Activated gamma-delta T cell (primary cell): ENCODE results near the gene GABRB1.

Experiments
- DNase-seq: peaks from one replicate; lab custom pipeline; 2025; lab: John Stamatoyannopoulos, UW

Gene GABRB1

DNA sequence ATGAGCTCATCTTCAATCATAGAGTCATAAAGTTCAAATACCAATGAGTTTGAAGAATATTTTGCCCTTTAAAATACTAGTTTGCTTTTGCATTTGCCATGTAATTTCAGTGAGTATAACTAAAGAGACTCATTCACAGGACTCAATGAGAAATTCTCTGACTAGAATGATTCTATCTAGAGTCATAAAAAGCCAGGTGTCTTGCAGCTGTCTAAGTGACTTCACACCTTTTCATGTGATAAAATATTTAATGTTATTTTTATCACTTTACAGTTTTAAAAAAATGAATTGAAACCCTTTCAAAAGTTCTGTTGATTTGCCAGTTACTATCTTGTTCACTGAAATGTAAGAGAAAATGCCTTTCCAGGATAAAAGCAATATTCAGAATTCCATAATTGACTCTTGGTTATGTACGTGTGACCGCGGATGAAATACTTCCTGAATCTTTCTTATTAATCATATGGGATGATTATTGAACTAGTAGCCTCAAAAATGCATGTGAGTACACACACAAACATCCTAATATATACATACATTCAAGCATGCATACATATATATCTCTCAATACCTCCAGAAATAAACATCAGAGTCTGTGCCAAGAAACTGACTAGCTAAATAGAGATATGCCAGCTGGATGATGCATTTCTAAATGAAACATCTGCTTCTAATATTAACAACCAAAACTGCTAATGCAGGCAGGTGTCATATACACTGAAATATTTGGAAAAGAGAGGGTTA lies 87.0 kb downstream of the GABRB1 start:
- no peak for DNase-seq

DNA sequence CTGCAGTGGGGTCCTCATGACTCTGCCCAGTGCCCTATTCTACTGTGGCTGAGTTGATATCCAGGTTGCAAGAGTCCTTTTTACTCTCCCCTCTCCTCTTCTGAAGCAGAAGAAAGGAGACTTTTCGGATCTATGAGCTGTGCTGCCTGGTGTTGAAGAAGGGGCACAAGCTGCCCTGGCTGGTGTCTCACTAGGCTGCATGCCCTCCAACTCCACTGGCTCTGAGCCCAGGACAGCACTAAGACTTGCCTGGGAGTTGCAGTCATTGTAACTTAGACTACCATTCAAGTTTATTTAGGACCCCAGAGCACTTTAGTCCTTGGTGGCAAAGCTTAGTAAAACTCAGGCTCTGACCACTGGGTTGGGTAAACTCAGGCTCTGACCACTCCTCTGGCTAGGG lies 89.4 kb downstream of the GABRB1 start:
- DNase-seq: no peak

DNA sequence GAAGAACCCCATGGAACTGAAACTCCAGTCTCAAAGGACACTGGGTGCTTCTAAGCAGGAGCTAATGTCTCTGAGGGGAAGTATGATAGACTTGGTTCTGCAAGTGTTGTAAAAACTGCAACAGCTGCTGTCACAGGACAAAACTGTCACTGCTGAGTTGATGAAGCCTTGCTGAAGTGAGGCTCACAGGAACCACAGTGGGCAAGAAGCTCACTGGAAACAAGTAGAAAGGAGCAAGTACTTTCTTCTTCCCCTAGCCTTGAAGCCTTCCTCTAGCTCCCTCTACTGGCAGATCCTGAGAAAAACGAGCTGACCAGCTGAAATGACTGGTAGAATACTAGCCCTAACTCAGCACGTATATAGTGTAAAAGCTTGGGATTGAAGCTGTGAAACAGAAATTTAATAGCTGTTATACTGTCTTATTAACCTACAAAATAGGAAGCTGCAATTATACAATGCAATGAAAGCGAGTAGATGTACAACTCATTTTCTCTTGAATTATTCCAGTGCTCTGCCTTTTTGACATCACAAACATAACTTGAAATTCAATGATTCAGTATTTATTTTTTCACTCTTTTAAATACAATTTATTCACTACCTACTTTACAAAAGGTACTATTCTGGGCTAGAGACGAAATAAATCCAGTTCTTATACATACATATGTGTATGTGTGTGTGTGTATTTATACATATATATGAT lies 91.4 kb downstream of the GABRB1 start:
- no peak for DNase-seq

DNA sequence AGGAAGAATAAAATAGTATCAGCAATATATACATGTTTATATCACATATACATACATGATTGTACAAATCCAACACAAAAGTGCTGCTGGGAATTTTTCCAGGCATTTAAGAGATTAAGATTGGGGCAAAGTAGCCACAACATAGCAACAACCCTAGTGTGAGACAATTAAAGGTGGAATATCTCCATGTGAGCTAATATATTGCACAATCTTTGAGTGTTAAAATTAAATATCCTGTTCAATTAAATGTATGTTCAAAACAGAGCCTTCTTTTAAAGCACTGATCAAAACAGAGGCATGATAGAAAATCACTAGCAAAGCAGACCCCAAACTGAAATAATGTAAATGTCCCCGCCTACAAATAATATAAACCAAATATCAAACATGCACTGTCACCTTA lies 97.6 kb downstream of the GABRB1 start:
- DNase-seq: no peak

DNA sequence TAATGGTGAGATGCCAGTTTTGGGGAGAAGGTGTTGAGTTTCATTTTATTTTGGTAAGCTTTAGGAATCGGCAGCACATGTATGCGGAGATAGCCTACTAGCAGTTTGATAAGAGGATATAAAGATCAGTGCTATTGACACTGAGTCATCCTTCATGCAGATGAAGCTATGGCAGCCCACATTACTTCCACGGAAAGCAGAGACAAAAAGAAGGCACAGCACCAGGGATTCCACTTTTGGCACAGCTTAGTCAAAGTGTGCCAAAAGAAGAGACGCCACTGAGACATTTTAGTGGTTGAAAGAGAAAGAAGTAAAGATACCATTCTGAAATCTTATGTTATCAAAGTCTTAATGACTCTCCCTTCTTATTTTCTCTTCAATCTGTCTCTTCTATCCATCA lies 103.8 kb downstream of the GABRB1 start:
- DNase-seq: no peak

DNA sequence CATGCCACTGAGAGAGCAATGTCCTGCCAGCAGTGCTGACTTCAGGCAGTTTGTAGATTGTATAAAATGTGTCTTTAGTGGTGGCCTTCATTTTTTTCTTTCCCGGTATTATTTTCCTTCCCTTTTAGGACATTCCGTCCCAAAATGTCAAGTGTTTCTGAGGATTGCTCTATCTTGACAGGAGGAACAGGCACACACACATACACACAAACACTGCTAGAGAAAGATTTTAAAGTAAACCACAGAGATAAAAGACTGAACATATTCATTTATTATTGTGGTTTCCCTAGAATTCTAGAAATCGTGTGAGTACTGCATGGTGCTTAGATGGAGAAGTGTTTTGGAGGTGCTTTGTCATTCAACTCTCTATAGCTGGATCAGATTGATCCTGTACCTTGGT lies 111.9 kb downstream of the GABRB1 start:
- no peak for DNase-seq

DNA sequence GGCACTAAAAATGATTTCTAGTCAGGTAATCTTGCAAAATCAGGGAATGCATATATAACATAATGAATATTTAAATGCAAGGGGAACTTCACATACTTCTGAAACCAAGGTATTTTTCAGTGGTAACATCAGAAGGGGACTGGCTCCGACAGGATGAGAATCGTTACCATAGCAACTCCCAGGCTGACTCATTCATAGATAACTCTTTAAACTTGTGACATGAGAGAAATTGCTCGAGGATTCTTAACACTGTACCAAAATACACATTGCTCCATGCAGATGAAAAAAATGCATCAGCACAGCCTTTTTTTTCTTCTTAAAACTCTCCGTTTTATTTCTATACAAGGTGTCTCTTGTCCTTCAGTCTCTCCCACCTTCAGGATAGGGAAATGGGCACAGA lies 114.3 kb downstream of the GABRB1 start:
- DNase-seq: no peak

DNA sequence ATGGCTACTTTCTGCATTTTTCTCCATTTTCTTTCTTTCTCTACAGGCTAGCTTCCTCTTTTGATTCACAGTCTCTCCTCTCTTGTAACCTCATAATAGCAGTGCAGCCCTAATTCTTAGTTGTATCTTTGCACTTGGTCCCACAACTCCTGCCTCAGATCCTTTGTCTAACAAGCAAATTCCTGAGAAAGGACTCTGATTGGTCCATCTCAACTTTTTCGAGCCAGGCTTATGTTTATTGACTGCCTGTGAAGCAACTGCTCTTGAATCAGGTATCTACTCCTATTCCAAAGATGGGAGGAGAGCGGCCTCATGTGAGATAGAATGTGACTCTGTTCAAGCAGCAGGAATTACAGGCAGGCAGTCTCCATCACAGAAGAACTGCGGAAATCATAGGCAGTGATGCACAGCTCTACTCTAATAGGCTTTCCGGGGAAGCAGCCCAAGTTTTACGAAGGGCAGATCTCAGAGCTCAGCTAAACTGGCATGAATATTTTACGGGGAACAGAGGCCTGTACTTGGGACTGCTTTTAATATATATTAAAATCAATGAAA lies 123.5 kb downstream of the GABRB1 start:
- DNase-seq: no peak

DNA sequence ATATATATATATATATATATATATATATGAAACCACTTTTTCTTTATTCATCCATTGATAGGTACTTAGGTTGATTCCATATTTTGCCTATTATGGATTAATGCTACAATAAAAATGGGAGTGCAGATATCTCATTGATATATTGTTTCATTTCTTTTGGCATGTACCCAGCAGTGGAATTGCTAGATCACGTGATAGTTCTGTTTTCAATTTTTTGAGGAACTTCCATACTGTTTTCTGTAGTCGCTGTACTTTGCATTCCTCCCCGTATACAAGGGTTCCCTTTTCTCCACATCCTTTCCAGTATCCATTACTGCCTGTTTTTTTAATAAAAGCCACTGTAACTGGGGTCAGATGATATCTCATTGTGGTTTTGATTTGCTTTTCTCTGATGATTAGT lies 124.6 kb downstream of the GABRB1 start:
- DNase-seq: no peak

DNA sequence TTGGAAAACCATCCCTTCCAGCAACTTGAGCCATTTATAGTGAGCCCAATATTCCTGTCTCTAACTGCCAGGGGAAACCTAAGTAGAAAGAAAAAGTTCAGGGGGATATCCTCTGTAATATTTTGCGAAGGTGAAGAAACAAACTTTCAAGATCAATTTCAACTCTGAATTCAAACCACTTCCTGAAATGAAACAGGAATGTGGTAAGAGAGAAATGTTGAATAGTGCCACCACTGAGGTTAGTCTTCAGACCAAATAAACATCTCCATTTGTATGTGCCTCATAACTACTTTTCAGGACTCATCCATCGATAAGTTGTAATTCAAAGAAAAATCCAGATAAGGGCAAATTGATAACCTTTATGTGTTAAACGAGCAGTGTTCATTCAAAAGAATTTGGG lies 128.7 kb downstream of the GABRB1 start:
- no peak for DNase-seq

DNA sequence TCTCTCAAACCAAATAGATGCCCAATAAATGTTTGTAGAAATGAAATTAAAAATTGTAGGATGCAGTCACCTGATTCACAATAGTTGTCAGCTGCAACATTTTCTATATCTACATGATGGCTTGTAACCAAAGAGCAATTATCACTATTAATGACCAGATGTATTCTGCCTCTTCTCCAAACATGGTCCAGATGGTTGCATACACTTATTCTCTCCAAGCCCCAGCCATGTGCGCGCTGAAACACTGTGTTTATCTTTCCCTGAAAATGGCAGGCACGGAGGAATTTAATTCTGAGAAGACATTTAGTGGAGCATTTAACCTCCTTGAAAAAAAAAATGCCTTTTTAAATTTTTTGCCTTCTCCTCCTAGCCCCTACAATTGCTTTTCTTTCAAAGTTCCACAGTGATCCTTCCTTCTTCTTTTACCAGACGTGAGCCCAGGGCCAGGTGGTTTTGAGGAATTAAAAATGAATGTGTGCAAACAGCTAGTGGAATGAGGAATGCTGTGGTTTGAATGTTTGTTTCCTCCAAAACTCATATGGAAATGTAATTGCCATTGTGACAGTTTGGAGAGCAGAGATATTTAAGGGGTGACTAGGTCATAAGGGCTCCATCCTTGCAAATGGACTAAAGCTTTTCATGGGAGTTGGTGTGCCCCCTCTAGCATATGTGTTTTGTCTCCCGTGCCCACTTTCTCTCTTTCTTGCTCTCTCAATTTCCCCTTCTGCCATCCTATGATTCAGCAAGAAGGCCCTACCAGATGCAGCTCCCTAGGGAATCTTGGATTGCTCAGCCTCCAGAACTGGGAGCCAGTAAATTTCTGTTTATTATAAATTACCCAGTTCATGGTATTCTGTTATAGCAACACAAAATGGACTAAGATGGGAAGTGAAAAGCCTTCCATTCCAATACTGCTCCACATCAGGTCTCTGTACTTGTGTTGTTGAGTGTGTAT lies 136.0 kb downstream of the GABRB1 start:
- no peak for DNase-seq

DNA sequence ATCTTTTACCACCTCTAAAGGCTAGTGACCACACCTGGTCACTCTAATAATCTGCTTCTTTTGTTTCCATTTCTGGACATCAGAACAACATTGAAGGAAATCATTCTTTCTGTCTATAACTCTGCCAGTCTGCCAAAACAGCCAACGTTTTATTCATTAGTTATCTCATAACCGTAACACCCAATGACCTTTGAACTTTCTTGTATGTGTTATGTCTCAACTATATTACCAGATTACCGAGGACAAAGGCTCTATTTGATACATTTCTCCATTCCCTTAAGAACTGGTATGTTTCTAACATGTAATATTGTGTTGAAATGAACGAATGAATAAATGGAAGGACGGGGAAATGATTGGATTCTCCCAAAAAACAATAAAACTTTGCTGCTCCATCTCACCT lies 152.7 kb downstream of the GABRB1 start:
- DNase-seq: no peak

DNA sequence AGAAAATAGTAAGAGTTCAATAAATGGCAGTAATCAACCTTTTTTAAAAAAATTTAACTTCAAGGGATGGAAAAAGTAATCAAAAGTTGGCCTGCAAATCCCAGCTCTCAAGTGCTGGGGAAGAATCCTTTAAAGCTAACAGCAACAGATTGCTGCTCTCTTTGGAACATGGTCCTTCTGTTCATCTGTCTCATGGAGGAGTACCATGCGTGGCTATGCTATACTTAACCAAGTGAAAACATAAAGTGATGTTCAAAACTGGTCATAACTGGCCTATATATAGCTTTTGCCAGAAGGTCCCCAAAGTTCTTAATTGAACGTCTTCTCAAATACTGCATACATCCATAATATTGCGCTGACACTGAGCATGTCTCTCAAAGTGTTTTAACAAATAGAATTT lies 154.4 kb downstream of the GABRB1 start:
- no peak for DNase-seq

DNA sequence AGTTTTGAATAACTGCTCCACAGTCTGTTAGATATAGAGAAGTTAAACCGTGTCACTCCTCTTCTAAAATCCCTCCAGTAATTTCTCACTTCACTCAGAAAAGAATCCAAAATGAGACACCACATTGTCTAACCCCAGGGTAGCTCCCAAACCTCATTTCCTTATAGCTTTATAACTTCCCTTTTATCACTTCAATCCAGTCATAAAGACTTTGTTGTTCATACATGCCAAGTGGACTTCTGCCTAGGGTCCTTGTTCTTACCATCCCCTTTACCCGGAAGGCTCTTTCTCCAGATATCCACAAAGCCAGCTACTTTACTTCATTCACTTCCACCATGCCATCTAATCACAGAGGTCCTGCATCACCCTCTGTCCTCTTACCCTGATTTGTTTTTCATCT lies 156.2 kb downstream of the GABRB1 start:
- DNase-seq: no peak

DNA sequence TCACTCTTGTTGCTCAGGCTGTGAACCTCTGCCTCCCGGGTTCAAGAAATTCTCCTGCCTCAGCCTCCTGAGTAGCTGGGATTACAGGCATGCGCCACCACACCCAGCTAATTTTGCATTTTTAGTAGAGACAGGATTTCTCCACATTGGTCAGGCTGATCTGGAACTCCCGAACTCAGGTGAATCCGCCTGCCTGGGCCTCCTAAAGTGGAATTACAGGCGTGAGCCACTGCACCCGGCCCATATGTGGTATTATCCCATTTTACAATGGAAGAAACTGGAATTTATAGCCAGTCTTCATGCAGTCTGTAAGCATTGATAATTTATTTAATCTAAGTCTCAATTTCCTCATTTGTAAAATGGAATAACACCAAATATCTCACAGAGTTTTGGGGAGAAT lies 161.8 kb downstream of the GABRB1 start:
- DNase-seq: no peak

DNA sequence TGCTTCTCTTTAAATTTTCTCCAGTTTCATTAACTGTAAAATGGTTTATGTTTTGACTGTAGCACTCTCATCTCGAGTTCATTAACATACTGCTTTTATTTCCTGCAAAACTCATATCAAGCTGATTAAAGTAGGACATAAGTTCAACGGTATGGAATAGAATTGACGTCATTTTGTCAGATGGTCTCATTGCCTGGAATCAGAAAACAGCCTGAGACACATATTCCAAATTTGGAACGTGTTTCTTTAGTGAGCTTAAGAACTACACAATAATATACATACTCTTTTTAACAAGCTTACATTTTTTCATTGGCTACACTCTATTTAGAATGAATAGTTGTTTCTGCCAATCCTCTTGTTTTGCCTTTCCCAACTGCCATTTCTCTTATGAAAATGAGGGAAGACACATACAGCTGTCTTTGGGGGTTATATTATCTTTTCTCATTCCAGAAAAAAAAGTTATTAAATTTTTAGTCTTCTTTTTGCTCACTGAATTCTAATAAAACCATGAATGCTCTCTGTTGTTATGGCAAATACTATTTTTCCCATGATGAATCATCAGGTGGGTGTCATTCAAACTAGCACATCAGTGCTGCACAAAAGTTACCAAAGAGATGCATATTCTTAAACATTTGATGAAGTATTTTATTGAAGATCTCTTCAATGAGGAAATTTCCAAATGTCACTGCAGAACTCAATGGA lies 162.8 kb downstream of the GABRB1 start:
- DNase-seq: no peak

DNA sequence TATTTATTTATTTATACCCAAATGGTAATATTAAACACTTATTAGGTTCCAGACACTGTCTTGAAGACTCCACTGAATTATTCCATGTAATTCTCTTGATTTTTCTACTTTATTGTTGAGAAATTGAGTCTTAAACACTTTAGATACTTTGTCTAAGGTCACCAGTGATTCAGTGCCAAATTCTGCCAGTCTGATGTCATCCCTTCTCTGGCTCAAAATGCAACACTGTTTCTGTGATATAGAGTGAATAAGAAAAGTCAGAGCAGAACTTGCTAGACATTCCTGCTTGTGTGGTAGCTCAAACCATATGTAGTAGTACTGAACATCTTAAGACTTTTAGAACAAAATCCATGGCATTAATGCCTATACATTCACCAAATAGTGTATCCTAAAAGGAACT lies 164.3 kb downstream of the GABRB1 start:
- no peak for DNase-seq

DNA sequence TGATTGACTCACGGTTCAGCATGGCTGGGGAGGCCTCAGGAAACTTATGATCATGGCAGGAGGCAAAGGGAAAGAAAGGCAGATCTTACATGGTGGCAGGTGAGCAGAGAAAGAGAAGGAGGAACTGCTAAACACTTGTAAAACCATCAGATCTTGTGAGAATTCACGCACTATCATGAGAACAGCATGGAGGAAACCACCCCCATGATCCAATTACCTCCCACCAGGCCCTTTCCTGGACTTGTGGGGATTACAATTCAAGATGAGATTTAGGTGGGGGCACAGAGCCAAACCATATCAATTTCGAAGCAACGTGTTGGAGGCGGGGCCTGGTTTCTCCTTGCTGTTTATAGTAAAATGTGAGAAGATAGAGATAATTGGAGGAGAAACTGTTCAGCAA lies 167.4 kb downstream of the GABRB1 start:
- no peak for DNase-seq

DNA sequence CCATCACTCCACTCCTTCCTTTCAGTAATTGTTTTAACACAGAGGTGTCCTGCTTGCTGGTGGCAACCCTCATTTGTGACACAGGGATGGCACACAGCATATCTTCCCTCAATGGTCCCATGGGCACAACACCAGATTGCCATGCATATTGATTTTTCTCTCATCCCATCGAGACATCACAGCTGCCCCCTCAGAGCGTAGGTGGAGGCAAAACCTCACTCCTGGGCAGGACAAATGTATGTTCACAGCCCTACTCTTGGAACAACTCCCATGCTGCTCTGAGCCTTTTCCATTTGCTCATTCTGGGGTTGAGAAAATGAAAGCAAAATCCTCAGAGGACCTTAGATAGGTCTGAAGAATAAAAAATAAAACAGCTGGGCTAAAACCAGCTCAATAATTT lies 172.2 kb downstream of the GABRB1 start:
- DNase-seq: no peak

DNA sequence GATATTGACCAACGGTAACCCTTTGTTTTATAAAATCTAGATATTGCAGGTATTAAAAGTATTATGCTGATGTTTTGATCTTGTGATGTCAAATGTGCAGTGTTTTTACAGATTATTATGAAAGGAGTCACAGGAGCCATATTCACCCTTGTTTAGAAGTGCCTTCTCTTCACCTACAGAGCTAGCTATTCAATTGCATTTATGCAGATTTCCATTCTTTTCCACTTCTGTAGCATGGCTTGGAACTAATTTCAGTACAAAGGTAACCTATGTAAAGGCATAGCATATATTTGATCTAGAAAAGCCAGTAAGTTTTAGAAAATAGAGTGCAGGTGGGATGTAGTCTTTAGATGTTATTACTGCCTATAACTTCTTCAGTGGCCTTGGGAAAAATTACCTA lies 176.2 kb downstream of the GABRB1 start:
- no peak for DNase-seq

DNA sequence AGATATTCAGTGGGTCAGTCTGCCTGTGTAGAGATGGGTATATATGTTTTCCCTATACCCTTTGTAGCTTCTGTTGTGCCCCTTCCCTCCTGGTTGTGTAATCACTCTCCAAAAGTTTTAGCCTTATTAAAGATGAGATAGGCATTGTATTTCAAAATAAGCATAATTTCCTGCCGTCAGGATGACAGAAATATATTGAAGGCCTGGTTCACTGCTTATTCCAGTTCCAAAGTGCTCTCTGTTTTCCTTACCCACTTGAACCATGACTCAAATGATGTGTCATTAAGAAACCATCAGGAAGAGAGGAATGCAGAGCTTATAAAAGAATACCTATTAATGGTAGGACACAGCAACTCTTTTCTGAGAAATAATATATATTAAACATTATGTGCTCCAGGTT lies 178.5 kb downstream of the GABRB1 start:
- no peak for DNase-seq

DNA sequence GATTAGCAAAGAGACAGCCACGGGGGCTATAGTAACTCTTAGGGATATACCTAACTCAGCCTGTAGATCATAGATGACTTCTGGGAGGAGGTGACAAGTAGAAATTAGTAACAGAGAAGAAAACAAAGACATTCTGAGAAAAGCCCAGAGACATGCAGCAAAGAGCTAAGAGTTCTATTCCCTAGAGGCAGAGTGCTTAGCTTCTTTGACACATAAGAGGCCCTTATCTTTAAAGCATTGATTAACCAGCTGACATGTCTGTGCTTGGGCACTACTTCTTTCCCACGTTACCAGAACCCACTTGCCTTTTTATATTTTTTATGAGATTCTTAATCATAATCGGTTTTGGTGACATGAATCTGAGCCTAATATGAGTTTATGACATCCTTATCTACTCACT lies 179.5 kb downstream of the GABRB1 start:
- no peak for DNase-seq
